Skeletal muscle tissue (tissue), 4 donors: ENCODE results near the gene RASAL2. TPM values are rescaled to one million over a fixed set of nuclear protein-coding genes. Genes with fewer than 3 reads are reported as not detected.
"Not testable (repeated sequence)": the region's sequence is repeated elsewhere in the genome, so short reads cannot be mapped to it uniquely, and the experiment has no call there.

Experiments
- H3K27ac ChIP-seq: one replicate; pipeline ENCODE4 v1.7.0; 2013; ENCODE audit warnings: mild to moderate bottlenecking, low read depth, low read length, inconsistent platforms
- H3K27me3 ChIP-seq, 3 donors: one replicate each; pipeline ENCODE4 v1.7.0; 2013; ENCODE audit warnings: low read length in 3 of 3; ENCODE audit not compliant: control insufficient read depth in 3 of 3, insufficient read depth in 3 of 3
- H3K36me3 ChIP-seq, 3 donors: one replicate each; pipeline ENCODE4 v1.7.0; 2013; ENCODE audit warnings: low read length in 3 of 3; ENCODE audit not compliant: control insufficient read depth in 3 of 3, insufficient read depth in 3 of 3
- H3K4me1 ChIP-seq, 3 donors: one replicate each; pipeline ENCODE4 v1.7.0; 2013; ENCODE audit warnings: low read length in 3 of 3, mild to moderate bottlenecking in 3 of 3; ENCODE audit not compliant: control insufficient read depth in 3 of 3, insufficient read depth in 3 of 3
- H3K4me3 ChIP-seq, 3 donors: one replicate each; pipeline ENCODE4 v1.7.0; 2013; ENCODE audit warnings: low read length in 3 of 3
- H3K9ac ChIP-seq, 3 donors: one replicate each; pipeline ENCODE4 v1.7.0; 2013; ENCODE audit warnings: low read length in 3 of 3, mild to moderate bottlenecking in 3 of 3, moderate library complexity in 2 of 3, low read depth in 1 of 3
- H3K9me3 ChIP-seq, 3 donors: one replicate each; pipeline ENCODE4 v1.7.0; 2013; ENCODE audit warnings: low read length in 3 of 3; ENCODE audit not compliant: control insufficient read depth in 3 of 3
- total RNA-seq: library from RNA; depleted of rRNA; stranded (reverse); fragments of >200 nt; gene quantifications from one replicate; pipeline ENCODE4 v1.2.3, GENCODE V29; 2014
- donor health status: Osteomylitis.

Gene RASAL2
- total RNA-seq, 1 donor from 2014 or later, result 8.4 TPM

DNA sequence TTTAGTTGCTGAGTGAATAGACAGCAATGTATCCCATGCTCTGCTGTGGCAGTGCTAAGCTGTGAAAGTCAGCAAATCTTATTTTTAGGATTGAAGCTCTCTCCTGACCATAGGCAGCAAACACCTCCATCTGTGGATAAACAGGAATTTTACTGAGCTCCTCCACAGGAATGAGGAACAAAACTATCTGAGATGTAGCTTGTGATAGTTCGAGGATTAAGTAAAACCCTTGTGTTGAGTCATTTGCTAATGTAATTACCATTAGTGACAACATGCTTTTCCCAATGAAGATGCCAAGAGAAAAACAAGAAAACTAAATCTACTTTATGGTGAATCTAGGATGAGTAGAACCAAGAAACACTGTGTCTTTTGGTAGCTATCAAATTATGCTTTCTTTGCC, 280.1 kb downstream of the RASAL2 start:
- peaks cover 3 to 11% (median 3%) of the 10 kb centered on the region in 3 donors for H3K4me1 ChIP-seq
- no peak overlapping the region for H3K27ac ChIP-seq
- H3K9me3 ChIP-seq, result no peaks in the 10 kb centered on the region
- no peak overlapping the region for H3K9ac ChIP-seq
- H3K36me3 ChIP-seq, result no peaks in the 10 kb centered on the region
- H3K27me3 ChIP-seq, result no peaks in the 10 kb centered on the region
- H3K4me3 ChIP-seq, result no peak overlapping the region

DNA sequence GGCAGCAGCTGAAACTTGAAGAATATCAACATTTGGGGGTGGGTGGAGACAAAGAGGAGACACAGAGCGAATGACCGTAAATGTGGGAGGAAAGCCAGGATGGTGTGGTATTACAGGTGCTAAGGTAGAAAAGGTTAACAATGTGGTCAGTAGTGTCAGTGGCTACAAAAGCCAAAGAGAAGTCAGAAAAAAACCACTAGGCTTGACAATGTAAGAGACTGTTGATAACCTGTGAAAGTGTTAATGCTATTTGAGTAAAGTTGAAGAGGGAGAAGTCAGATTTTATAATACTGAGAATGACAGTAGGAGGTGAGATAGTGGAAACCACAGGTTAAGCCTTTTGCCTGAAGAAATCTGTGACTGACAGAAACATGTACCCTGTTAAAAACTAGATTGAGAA, 282.1 kb downstream of the RASAL2 start:
- no peaks in the 10 kb centered on the region for H3K27me3 ChIP-seq
- H3K27ac ChIP-seq, result no peak overlapping the region
- H3K4me1 ChIP-seq, result peaks cover 3 to 11% (median 3%) of the 10 kb centered on the region in 3 donors
- no peaks in the 10 kb centered on the region for H3K36me3 ChIP-seq
- H3K9me3 ChIP-seq, result no peaks in the 10 kb centered on the region
- H3K9ac ChIP-seq, result no peak overlapping the region
- H3K4me3 ChIP-seq, result no peak overlapping the region

DNA sequence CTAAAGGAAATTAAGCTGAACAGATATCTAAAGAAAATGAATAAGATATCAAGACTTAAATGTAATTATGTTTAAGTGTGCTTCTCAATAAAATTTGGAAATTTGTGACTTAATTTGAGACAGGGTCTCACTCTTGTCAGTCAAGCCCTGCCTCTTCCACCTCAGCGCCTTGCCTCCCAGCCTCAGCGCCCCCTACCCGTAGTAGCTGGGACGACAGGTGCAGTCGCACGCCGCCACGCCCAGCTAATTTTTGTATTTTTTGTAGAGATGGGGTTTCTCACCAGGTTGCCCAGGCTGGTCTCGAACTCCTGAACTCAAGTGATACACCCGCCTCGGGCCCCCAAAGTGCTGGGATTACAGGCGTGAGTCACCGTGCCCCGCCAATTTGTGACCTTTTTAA, 285.9 kb downstream of the RASAL2 start:
- H3K4me3 ChIP-seq, result no peak overlapping the region
- no peaks in the 10 kb centered on the region for H3K36me3 ChIP-seq
- H3K27me3 ChIP-seq, result no peaks in the 10 kb centered on the region
- no peak overlapping the region for H3K27ac ChIP-seq
- no peak overlapping the region for H3K9ac ChIP-seq
- no peaks in the 10 kb centered on the region for H3K4me1 ChIP-seq
- H3K9me3 ChIP-seq, result no peaks in the 10 kb centered on the region

DNA sequence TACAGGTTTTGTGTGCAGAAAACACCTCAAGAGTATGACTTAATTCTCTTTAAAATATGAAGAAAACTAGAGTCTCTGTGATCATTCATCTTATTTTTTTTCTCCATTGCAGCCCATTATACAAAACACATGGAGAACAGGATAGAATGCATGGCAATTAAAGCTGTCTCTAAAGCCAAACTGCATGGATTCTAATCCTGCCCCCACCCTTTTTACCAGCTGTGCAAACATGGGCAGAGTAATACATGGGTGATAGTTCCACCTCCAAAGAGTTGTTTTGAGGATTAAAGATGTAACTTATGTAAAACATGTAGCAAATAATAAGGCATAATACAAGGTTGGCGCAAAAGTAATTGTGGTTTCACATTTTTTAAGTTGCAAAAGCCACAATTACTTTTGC, 288.5 kb downstream of the RASAL2 start:
- H3K9ac ChIP-seq, result no peak overlapping the region
- H3K36me3 ChIP-seq, result no peaks in the 10 kb centered on the region
- no peak overlapping the region for H3K4me3 ChIP-seq
- H3K27ac ChIP-seq, result no peak overlapping the region
- H3K9me3 ChIP-seq, result no peaks in the 10 kb centered on the region
- H3K27me3 ChIP-seq, result no peaks in the 10 kb centered on the region
- no peaks in the 10 kb centered on the region for H3K4me1 ChIP-seq

DNA sequence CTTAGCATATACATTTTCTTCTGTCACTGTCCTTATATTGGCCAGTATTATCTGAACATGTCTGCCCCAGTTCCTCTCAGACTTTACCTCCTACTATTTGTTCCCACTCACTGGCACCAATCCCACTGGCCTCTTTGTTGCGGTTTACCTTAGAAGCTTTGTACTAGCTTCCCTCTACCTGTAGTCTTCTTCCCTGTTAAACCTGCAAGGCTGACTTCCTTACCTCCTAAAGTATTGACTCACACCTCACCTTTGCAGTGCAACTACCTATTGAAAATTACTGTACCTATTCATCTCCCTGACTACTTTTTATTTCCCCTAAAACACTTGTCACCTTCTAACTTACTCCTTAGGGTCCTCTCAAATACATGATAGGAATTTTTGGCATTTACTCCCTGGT, 291.8 kb downstream of the RASAL2 start:
- Histone ChIP-seq H3K4me1 (peaks cover 9 to 13% (median 10%) of the 10 kb centered on the region in 3 donors), H3K27ac (no peak overlapping the region), H3K36me3 (no peaks in the 10 kb centered on the region)

DNA sequence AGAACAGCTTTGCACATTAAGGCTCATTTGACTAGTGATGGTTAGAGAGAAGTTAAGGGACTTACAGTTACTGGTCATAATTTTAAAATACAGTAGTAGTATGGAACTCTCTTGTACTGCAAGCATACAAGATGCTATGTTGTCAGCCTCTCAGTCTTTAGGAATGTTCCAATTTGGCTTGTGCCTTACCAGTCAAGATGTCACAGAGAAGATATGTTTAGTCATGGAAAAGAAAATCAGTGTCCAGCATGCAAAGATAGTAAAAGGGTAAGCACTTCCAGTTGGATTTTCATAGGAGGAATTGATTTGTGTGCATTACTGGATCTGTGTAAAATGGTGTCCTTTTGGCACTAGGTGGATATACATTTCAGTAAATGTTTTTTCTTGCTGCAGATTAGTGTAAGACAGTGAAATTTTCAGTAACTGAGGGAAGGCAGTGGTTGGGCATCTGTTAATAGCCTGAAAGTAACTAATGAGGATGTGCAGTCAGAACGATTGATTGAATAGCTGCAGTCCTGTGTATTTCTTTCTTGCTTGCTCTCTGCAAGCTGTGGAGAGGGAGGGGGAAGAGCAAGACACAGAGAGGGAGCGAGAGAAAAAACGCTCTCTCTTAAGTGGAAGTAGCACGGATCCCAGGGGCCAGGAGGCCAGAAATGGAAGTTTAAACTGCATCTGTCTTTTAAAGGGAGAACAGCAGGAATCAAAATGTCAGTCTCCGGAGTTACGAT, 294.7 kb downstream of the RASAL2 start:
- Histone ChIP-seq H3K4me3 (peak overlapping the region in 2 of 3 donors; percentile 32 to 36), H3K4me1 (peaks cover 9 to 13% (median 10%) of the 10 kb centered on the region in 3 donors), H3K36me3 (no peaks in the 10 kb centered on the region), H3K27me3 (no peaks in the 10 kb centered on the region), H3K9me3 (no peaks in the 10 kb centered on the region), H3K9ac (peak overlapping the region; percentile 34 to 58 (median 55)), H3K27ac (no peak overlapping the region)

More for the DNA sequence above, 291.8 kb downstream of the RASAL2 start:
- Histone ChIP-seq H3K4me3 (no peak overlapping the region), H3K27me3 (no peaks in the 10 kb centered on the region), H3K9ac (no peak overlapping the region), H3K9me3 (no peaks in the 10 kb centered on the region)

DNA sequence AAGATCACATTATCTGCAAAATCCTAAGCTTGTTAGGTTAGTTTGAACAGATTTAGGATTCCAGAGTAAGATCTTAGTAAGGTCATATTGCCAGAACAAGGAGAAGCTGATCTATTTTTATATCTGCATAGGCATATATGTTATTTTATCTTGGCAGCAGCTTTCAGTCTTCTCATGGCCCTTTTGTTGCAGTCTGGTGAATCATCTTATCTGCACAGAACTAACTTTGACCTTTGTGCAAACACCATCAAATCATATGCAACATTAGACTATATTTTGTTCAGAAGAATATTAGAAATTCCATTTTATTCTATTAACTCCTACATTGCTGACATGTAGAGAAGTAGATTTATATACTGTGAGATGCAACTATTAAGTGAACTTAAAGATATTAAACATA, 295.5 kb downstream of the RASAL2 start:
- no peak overlapping the region for H3K4me3 ChIP-seq
- peak overlapping the region in 1 of 3 donors; percentile 55 for H3K9ac ChIP-seq
- no peaks in the 10 kb centered on the region for H3K9me3 ChIP-seq
- H3K36me3 ChIP-seq, result no peaks in the 10 kb centered on the region
- no peaks in the 10 kb centered on the region for H3K27me3 ChIP-seq
- H3K27ac ChIP-seq, result no peak overlapping the region
- peaks cover 9 to 13% (median 10%) of the 10 kb centered on the region in 3 donors for H3K4me1 ChIP-seq

DNA sequence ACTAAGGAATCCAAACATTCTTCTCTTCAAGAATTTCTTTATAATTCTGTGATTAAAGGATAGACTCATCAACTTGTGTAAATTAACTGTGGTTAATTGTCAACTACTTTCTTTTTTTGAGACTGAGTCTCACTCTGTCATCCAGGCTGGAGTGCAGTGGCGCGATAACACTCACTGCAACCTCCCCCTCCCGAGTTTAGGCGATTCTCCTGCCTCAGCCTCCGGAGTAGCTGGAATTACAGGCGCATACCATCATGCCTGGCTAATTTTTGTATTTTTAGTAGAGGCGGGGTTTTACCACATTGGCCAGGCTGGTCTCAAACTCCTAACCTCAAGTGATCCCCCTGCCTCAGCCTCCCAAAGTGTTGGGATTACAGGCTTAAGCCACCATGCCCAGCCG, 296.4 kb downstream of the RASAL2 start:
- H3K4me1 ChIP-seq, result peaks cover 9 to 13% (median 10%) of the 10 kb centered on the region in 3 donors
- not testable (repeated sequence) for H3K36me3 ChIP-seq, H3K4me3 ChIP-seq, H3K9ac ChIP-seq, H3K27me3 ChIP-seq, H3K9me3 ChIP-seq, H3K27ac ChIP-seq

DNA sequence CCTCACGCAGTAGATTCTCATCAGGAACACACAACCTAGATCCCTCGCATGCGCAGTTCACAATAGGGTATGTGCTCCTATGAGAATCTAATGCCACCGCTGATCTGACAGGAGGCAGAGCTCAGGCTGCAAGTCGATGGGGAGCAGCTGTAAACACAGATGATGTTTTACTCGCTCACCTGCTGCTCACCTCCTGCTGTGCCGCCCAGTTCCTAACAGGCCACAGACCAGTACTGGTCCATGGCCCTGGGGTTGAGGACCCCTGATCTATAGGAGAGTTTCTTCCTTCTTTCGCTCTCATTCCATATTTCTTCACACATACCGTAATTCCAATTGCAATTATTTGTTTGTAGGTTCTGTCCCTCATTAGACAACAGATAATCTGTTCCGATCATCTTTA, 299.5 kb downstream of the RASAL2 start:
- H3K4me3 ChIP-seq, result no peak overlapping the region
- H3K27me3 ChIP-seq, result no peaks in the 10 kb centered on the region
- H3K9me3 ChIP-seq, result no peaks in the 10 kb centered on the region
- H3K9ac ChIP-seq, result no peak overlapping the region
- peaks cover 6 to 9% (median 9%) of the 10 kb centered on the region in 3 donors for H3K4me1 ChIP-seq
- H3K36me3 ChIP-seq, result no peaks in the 10 kb centered on the region
- no peak overlapping the region for H3K27ac ChIP-seq

DNA sequence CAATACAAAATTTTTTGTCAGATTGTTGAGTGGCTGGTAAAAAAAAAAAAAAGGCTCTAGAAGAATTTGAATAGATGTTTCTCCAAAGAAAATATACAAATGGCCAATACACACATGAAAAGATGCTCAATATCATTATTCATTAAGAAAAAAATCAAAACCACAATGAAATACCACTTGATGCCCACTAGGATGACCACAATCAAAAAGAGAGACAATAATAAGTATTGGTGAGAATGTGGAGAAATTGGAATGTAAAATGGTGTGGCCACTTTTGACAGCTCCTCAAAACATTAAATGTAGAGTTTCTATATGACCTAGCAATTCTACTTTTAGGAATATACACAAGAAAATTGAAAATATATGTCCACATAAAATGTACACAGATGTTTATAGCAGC, 302.9 kb downstream of the RASAL2 start:
- H3K4me3 ChIP-seq, result no peak overlapping the region
- H3K9ac ChIP-seq, result no peak overlapping the region
- no peak overlapping the region for H3K27ac ChIP-seq
- H3K4me1 ChIP-seq, result no peaks in the 10 kb centered on the region
- H3K27me3 ChIP-seq, result no peaks in the 10 kb centered on the region
- H3K36me3 ChIP-seq, result no peaks in the 10 kb centered on the region
- H3K9me3 ChIP-seq, result no peaks in the 10 kb centered on the region
